ENCODE results near the gene ABCC10. TPM values are rescaled to one million over a fixed set of nuclear protein-coding genes. Genes with fewer than 3 reads are reported as not detected.

ABCC10 gene
- total and polyA plus RNA-seq, 10 of the 15 experiments (the other 5 are each of a cell fraction or from before 2014, with no cell fraction given), result 0.80 to 18.2 (median 6.4) TPM

GRCh38 chr6:43452896-43453295 is 25.6 kb downstream of the ABCC10 start:
- no peaks in the 10 kb centered on the region for H3K79me2 ChIP-seq (ENCODE audit: control insufficient read depth, insufficient read depth, low read length)
- 100% methylated on average over 4 of the region's 4 CpGs for WGBS (ENCODE audit: insufficient coverage, insufficient replicate concordance, low lambda C conversion rate, missing lambda C conversion rate)
- no peak for FAIRE-seq
- H4K20me1 ChIP-seq (ENCODE audit: control insufficient read depth, insufficient read depth), result no peaks in the 10 kb centered on the region; the same call in 1 of the 2 replicates
- POLR2A ChIA-PET, result interaction anchor here (0.6 kb wide), 1 partner anchor 69 kb away, joined by 6 read pairs; no protein-coding TSS in a partner anchor
- no peak overlapping the region for H3K9ac ChIP-seq (ENCODE audit: control insufficient read depth, insufficient read depth, low read length)
- peaks cover 2 to 3% of the 10 kb centered on the region in 2 experiments; a peak in 3 of 4 replicates for H3K27me3 ChIP-seq (replicated peaks in 1 of 2; ENCODE audit: control insufficient read depth in 2 of 2, insufficient read depth in 2 of 2, low read length in 1 of 2)
- no peak overlapping the region for H3K4me3 ChIP-seq
- no peak overlapping the region for H3K4me2 ChIP-seq (ENCODE audit: control insufficient read depth, insufficient read depth)
- no peak for ATAC-seq
- H3K9me3 ChIP-seq (replicated peaks; ENCODE audit: control insufficient read depth, insufficient read depth, low read length), result no peaks in the 10 kb centered on the region
- in situ Hi-C loops (cut with MboI) (no loop called here), intact Hi-C loops (cut with micrococcal nuclease; ENCODE audit: unreplicated experiment) (loop anchor here (10.0 kb wide), 1 partner anchor 622 kb away; no protein-coding TSS in a partner anchor)
- SMC1A ChIA-PET (ENCODE audit: uncharacterized antibody, unreplicated experiment), result interaction anchor here (1.1 kb wide), 1 partner anchor 54 kb away, joined by 3 read pairs; no protein-coding TSS in a partner anchor
- no TSS peak for BruUV-seq (replicated peaks)
- RAD21 ChIA-PET (ENCODE audit: unreplicated experiment), result no interaction called here
- CTCF ChIA-PET, result interaction anchor here (0.6 to 1.0 kb wide), 4 partner anchors 11 to 56 kb away, joined by 3 to 6 read pairs (median 4); no protein-coding TSS in a partner anchor
- no peak overlapping the region for H3K27ac ChIP-seq (ENCODE audit: control insufficient read depth, insufficient read depth)
- peaks cover 0 to 1% of the 10 kb centered on the region in 2 experiments; a peak in 3 of 4 replicates for H3K36me3 ChIP-seq (ENCODE audit: control insufficient read depth in 2 of 2, insufficient read depth in 2 of 2, low read length in 1 of 2)
- no peak overlapping the region for H2AFZ ChIP-seq (ENCODE audit: control insufficient read depth, low read depth, low read length)
- DNase-seq (ENCODE audit: low read depth, low spot score), result no peak
- peaks cover 14% of the 10 kb centered on the region for H3K4me1 ChIP-seq (ENCODE audit: control insufficient read depth, insufficient read depth, low read length)
- TF ChIP-seq CHD1 (IDR thresholded peaks at IDR 0.05; ENCODE audit: low read depth, low read length) (no peak), E2F8 (IDR thresholded peaks at IDR 0.05; ENCODE audit: low read depth, partially characterized antibody) (no peak), JUNB (IDR thresholded peaks at IDR 0.05) (no peak), ZSCAN29 (IDR thresholded peaks at IDR 0.05) (no peak), SMC3 (IDR thresholded peaks at IDR 0.05; ENCODE audit: borderline replicate concordance, low read length) (no peak), NR2F1 (conservative IDR thresholded peaks at IDR 0.05) (no peak), RB1 (IDR thresholded peaks at IDR 0.05; ENCODE audit: borderline replicate concordance) (no peak), ZNF274 (IDR thresholded peaks at IDR 0.05; ENCODE audit: insufficient read depth, insufficient read length) (no peak), POLR2AphosphoS5 (IDR thresholded peaks at IDR 0.05; ENCODE audit: low read length) (no peak), SREBF1 (IDR thresholded peaks at IDR 0.05; ENCODE audit: low read length) (no peak), RCOR1 (conservative IDR thresholded peaks at IDR 0.05; ENCODE audit: low read depth, low read length) (no peak), BCL3 (IDR thresholded peaks at IDR 0.05; ENCODE audit: borderline replicate concordance, insufficient read depth, low read depth, low read length, poor library complexity, severe bottlenecking) (no peak), SUPT20H (IDR thresholded peaks at IDR 0.05; ENCODE audit: borderline replicate concordance, control insufficient read depth, low read depth, low read length) (no peak)

Measured in GM12878 (cell line).